SJCRH30 (cell line): ENCODE data around the gene PARD3. TPM values are rescaled to one million over a fixed set of nuclear protein-coding genes. Genes with fewer than 3 reads are reported as not detected.
"Not testable (repeated sequence)": the region's sequence is repeated elsewhere in the genome, so short reads cannot be mapped to it uniquely, and the experiment has no call there.

Experiments used
- DNase-seq, 2 experiments: peaks; one replicate each; pipeline ENCODE4 v3.0.0-alpha.2; 2015 to 2020
- H3K27ac ChIP-seq: fragments of 250-450 bp; sonication (Bioruptor Pico); 2 replicates; pipeline ENCODE4 v1.5.1; 2020; ENCODE audit warnings: mild to moderate bottlenecking, moderate library complexity
- H3K27me3 ChIP-seq: fragments of 250-450 bp; sonication (Bioruptor Pico); 2 replicates; pipeline ENCODE4 v1.5.1; 2020; ENCODE audit warnings: mild to moderate bottlenecking, moderate library complexity
- H3K36me3 ChIP-seq: fragments of 250-450 bp; sonication (Bioruptor Pico); 2 replicates; pipeline ENCODE4 v1.5.1; 2020; ENCODE audit warnings: mild to moderate bottlenecking, moderate library complexity
- H3K4me1 ChIP-seq: fragments of 250-450 bp; sonication (Bioruptor Pico); 2 replicates; pipeline ENCODE4 v1.5.1; 2020; ENCODE audit warnings: mild to moderate bottlenecking, moderate library complexity
- H3K4me3 ChIP-seq: fragments of 250-450 bp; sonication (Bioruptor Pico); 2 replicates; pipeline ENCODE4 v1.5.1; 2020; ENCODE audit warnings: mild to moderate bottlenecking, moderate library complexity
- H3K9me3 ChIP-seq: fragments of 250-450 bp; sonication (Bioruptor Pico); replicated peaks from 2 replicates; pipeline ENCODE4 v1.5.1; 2020; ENCODE audit warnings: mild to moderate bottlenecking, moderate library complexity
- total RNA-seq: library from RNA; depleted of rRNA; stranded (reverse); fragments of >200 nt; shearing (Covaris generic); gene quantifications from 2 replicates; pipeline ENCODE4 v1.2.3, GENCODE V29; 2014

The PARD3 gene
- total RNA-seq, 1 experiment from 2014 or later, result 58.7 TPM

DNA sequence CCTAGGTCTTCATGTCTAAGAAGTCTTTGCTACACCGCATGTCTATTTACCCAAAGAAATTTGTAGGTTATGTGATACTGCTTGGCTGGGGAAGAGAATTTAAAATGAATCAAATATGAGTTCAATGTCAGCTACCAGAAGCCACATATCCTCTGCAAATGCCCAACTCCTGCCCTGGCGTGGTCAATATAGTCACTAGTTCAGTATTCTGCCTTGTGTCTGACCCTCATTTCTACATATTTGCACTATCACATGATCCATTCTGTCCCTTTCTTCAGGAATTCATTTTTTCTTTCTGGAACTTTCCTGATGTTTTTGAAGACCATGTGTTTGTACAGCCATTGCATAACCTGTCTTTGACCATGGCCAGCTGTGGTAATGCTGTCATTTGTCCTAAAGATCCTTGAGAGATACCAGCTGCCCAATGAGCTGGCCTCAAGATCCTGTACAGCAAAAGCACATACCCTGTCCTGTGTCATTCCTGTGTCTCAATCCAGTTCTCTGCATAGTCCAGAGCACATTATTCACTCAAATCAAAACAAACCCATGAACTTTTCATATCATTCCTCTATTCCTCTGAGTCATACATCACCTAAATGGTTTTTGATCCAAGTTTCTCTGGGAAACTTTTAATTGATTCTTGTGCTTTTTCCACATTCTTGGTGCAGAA, 524.5 kb downstream of the PARD3 start:
- Histone ChIP-seq H3K27me3 (no peaks in the 10 kb centered on the region), H3K9me3 (no peaks in the 10 kb centered on the region), H3K4me1 (no peaks in the 10 kb centered on the region), H3K36me3 (no peaks in the 10 kb centered on the region), H3K4me3 (no peak overlapping the region), H3K27ac (no peak overlapping the region)
- DNase-seq, result peak in 1 of 2 experiments; percentile 13

DNA sequence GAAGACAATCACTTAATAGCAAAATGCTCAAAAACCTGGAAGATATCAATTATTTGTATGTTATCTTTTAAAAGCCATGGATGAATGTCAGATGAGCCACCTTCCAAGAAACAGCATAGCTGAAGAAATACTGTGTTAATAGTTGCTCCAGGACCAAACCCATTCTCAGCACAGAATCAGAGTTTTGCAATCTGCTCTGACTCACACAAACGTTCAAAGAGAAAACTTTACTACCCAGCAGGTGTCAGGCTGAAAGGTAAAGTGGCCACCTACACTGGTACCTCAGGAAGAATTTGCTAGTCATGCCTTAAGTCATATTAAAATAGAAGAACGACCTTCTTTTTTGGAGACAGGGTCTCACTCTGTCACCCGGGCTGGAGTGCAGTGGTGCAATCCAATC, 526.5 kb downstream of the PARD3 start:
- Histone ChIP-seq H3K27me3 (no peaks in the 10 kb centered on the region), H3K4me1 (no peaks in the 10 kb centered on the region), H3K4me3 (no peak overlapping the region), H3K36me3 (no peaks in the 10 kb centered on the region), H3K9me3 (no peaks in the 10 kb centered on the region), H3K27ac (no peak overlapping the region)
- DNase-seq, result no peak

DNA sequence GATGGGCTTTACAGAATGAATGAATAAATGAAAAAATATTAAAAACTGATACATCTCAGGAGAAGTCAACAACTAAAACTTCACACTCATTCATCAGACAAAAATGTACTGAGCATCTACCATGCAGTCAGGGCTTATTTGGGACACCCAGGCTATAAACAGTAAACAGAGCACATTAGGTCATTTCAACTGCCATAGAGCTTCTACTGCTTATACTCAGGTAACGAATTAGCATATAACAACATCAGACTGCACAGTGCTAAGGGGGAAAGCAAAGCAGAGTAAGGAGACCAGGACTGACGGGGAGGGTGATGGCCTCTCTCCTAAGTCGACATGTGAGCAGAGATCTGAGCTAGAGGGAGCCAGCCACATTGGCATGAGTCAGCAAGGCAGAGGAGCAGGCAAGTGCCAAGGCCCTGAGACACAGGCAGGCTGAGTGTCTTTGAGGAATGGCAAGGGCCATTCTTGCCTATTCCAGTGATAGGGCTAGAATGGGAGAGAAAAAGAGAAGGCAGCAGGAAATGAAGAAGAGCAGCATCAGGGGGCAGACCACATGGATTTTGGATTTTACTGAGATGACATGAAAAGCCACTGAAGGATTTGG, 528.9 kb downstream of the PARD3 start:
- no peaks in the 10 kb centered on the region for H3K9me3 ChIP-seq
- no peak for DNase-seq
- no peaks in the 10 kb centered on the region for H3K36me3 ChIP-seq
- H3K27ac ChIP-seq, result no peak overlapping the region
- H3K27me3 ChIP-seq, result no peaks in the 10 kb centered on the region
- no peak overlapping the region for H3K4me3 ChIP-seq
- H3K4me1 ChIP-seq, result no peaks in the 10 kb centered on the region

DNA sequence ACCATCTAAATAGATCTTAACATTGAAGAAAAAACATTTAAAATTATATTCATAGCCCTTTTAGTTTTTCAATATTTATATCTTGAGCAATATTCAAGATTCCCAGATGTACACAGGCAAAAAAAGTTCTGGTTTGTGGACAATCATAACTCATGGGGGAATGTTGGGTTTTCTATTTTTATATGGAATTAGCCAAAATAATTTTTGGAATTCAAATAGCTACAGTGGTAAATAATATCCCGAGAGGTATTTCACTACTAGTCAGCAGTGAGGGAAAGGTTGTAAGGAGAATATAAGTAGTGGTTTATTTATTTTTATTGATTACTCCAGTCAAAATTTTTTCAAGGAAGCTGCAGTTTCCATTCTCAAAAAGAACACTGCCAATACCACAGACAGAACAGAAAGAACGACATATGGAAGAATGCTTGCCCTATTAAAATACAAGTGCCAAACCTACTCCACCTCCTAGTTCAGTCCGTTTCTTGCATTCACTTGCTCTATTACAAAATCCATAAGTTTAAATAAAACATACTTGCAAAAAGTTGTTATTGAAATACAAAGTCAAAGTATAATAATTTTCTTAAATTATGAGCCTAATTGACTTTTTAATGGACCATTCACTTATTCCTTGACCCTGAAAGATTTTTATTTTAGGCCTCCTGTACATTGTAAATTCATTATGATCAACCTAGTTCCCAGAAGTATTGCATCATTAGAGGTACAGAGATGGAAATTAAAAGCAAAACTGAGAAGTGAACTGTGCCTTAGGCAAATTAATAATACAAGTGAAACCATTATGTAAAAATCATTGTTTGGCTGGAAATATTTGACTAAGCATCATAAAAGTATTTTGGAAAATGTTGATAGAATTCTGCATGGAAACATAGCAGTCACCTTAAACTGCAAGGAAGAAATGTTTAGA, 533.2 kb downstream of the PARD3 start:
- Histone ChIP-seq H3K9me3 (no peaks in the 10 kb centered on the region), H3K4me1 (no peaks in the 10 kb centered on the region), H3K4me3 (no peak overlapping the region), H3K36me3 (no peaks in the 10 kb centered on the region), H3K27me3 (no peaks in the 10 kb centered on the region), H3K27ac (no peak overlapping the region)
- no peak for DNase-seq

DNA sequence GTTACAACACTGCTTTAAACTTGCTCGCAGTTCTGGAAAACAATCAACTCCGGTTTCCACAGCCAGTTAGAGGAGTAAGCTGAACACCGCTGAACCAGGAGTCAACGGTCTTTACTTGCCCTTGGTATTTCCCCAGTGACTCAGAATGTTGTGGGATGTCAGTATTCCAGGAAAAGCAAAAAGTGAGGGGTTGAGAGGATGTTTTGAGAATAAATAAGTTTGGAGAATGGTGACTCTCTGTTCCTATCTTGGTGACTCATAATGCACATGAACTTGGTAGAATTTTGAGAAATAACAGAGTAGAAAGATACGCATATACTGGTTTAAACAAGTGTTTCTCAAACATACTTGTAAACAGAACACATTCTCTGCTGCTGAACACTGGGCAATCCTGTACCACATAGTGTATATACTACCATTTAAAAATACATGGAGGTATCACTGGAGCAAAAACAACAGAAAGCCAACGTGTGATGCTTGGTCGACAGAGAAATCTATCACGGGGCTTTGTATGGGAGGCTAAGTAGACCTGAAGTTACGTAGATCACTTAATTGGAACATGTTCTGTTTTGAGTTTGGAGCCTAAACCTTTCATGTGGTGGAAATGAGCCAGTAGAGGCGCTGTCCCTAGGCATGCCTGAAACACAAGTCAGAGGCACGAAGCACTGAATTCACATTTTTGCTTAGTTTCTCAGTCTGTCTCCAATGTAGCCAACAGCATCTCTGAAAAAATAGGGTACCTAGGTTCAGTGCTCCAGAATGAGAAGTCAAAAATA, 534.3 kb downstream of the PARD3 start:
- Histone ChIP-seq H3K27me3 (no peaks in the 10 kb centered on the region), H3K4me3 (no peak overlapping the region), H3K9me3 (no peaks in the 10 kb centered on the region), H3K36me3 (no peaks in the 10 kb centered on the region), H3K4me1 (no peaks in the 10 kb centered on the region), H3K27ac (no peak overlapping the region)
- DNase-seq, result no peak

DNA sequence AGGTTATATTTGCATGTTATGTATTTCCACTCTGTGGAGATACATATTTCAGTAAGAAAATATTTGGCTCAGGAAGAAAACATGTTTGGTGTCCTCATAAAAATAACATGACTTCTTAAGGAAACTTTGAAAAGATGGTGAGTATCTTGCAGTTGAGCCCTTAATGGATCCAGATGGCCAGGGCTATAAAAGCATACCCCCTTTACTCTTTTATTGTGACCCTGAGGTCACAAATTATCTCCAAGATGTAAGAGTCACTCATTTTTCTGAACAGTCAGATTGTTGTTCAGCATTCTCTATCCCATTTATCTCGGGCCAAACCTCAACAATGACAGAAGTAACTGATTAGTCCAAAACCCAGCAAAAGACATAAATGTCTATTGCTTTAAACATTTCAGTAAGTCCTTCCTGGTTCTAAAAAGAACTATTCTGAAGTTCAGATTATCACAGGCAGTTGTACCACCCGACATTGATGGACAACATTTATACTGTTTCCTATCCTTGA, 539.4 kb downstream of the PARD3 start:
- no peak for DNase-seq
- H3K4me1 ChIP-seq, result no peaks in the 10 kb centered on the region
- no peak overlapping the region for H3K27ac ChIP-seq
- no peaks in the 10 kb centered on the region for H3K27me3 ChIP-seq
- no peaks in the 10 kb centered on the region for H3K36me3 ChIP-seq
- no peak overlapping the region for H3K4me3 ChIP-seq
- no peaks in the 10 kb centered on the region; the same call in 1 of the 2 replicates for H3K9me3 ChIP-seq

DNA sequence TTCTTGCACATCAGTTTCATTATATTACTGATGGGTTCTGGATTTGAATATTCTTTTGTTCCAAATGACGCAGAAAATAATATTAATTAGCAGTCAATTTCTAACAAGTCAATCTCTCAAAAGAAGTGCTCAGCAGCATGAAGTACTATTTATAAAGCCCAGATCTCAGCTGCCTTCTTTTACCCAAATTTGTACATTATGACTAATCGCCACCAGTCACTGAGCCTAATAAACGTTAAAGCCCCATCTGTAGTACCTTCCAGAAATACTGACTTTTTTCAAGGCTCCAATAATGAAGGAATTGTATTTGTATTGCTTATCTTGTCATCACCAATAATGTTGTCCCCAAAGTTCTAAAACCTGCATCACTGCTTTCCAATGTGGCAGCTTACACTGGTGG, 540.2 kb downstream of the PARD3 start:
- Histone ChIP-seq H3K27me3 (no peaks in the 10 kb centered on the region), H3K9me3 (no peaks in the 10 kb centered on the region; the same call in 1 of the 2 replicates), H3K4me1 (no peaks in the 10 kb centered on the region), H3K4me3 (no peak overlapping the region), H3K27ac (no peak overlapping the region), H3K36me3 (no peaks in the 10 kb centered on the region)
- no peak for DNase-seq

DNA sequence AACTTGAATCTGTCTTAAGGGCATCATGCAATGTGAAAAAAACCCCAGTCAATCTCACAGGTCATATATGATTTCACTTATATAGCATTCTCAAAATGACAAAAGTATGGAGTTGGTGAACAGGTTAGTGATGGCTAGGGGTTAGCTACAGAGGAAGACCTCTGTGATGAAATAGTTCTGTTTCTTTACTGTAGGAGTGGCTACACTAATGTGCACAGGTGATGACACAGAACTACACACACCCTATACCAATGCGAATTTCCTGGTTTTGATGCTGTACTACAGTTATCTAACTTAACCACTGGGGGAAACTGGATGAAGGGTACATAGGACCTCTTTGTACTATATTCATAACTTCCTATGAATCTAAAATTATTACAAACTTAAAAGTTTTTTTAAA, 541.8 kb downstream of the PARD3 start:
- no peak for DNase-seq
- Histone ChIP-seq H3K27ac (no peak overlapping the region), H3K4me1 (no peaks in the 10 kb centered on the region), H3K36me3 (no peaks in the 10 kb centered on the region; the same call in 1 of the 2 replicates), H3K27me3 (no peaks in the 10 kb centered on the region), H3K4me3 (no peak overlapping the region), H3K9me3 (no peaks in the 10 kb centered on the region; the same call in 1 of the 2 replicates)

DNA sequence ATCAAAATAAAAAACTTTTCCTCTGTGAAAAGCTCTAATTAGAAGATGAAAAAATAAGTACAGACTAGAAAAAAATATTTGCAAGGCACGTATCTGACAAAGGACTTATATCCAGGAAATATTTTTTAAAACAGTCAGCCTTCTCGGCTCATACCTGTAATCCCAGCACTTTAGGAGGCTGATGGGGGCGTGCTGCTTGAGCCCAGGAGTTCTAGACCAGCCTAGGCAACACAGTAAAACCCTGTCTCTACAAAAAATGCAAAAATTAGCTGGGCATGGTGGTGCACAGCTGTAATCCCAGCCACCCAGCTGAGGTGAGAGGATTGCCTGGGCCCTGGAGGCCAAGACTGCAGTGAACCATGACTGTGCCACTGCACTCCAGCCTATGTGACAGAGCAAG, 542.8 kb downstream of the PARD3 start:
- no peak for DNase-seq
- no peaks in the 10 kb centered on the region; the same call in 1 of the 2 replicates for H3K36me3 ChIP-seq
- H3K4me3 ChIP-seq, result no peak overlapping the region
- H3K4me1 ChIP-seq, result no peaks in the 10 kb centered on the region
- no peak overlapping the region for H3K27ac ChIP-seq
- no peaks in the 10 kb centered on the region; the same call in 1 of the 2 replicates for H3K9me3 ChIP-seq
- no peaks in the 10 kb centered on the region for H3K27me3 ChIP-seq

DNA sequence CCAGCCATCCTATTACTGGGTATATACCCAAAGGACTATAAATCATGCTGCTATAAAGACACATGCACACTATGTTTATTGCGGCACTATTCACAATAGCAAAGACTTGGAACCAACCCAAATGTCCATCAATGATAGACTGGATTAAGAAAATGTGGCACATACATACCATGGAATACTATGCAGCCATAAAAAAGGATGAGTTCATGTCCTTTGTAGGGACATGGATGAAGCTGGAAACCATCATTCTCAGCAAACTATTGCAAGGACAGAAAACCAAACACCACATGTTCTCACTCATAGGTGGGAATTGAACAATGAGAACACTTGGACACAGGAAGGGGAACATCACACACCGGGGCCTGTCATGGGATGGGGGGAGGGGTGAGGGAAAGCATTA, 546.7 kb downstream of the PARD3 start:
- H3K27me3 ChIP-seq, H3K9me3 ChIP-seq, H3K36me3 ChIP-seq, H3K4me1 ChIP-seq, DNase-seq, H3K27ac ChIP-seq, H3K4me3 ChIP-seq: not testable (repeated sequence)

DNA sequence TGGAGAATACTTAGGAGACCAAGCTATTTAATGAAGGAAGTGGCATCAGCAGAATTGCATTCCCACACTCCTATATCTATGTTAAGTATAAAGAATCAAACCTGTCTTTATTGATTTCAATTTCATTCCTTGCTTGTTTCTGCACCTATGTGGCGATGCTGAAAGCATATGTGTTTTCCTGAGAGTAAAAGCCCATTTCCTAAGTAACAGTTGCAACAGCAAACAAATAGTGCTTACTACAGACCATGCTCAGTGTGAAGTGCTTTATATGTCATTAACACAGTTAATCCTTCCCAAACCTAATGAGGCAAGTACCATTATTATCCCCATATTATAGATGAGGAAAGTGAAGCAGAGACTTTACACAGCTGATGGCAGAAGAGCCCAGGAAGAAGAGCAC, 552.1 kb downstream of the PARD3 start:
- Histone ChIP-seq H3K4me3 (no peak overlapping the region), H3K4me1 (no peaks in the 10 kb centered on the region), H3K9me3 (no peaks in the 10 kb centered on the region), H3K27me3 (no peaks in the 10 kb centered on the region), H3K36me3 (no peaks in the 10 kb centered on the region), H3K27ac (no peak overlapping the region)
- DNase-seq, result no peak

DNA sequence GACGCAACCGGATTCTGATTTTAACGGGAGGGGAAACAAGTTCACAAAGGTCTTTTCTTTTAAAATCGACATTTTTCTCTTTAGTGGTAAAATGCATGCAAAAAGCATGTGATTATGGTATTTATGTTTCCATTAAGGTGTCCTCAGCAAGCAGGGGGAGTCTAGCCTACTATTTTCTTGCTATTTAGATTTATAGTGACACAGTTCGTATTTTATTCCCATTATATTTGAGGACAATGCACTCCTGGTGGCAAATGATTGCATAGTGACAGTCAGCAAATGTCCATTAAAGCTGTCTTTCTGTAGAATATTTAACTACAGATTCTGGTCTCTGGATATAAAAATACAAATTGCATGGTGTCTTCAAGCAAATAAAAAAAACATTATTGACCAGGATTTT, 554.2 kb downstream of the PARD3 start:
- H3K36me3 ChIP-seq, result no peaks in the 10 kb centered on the region
- H3K4me3 ChIP-seq, result no peak overlapping the region
- H3K9me3 ChIP-seq, result no peaks in the 10 kb centered on the region
- no peak overlapping the region for H3K27ac ChIP-seq
- DNase-seq, result no peak
- H3K27me3 ChIP-seq, result no peaks in the 10 kb centered on the region
- no peaks in the 10 kb centered on the region for H3K4me1 ChIP-seq

DNA sequence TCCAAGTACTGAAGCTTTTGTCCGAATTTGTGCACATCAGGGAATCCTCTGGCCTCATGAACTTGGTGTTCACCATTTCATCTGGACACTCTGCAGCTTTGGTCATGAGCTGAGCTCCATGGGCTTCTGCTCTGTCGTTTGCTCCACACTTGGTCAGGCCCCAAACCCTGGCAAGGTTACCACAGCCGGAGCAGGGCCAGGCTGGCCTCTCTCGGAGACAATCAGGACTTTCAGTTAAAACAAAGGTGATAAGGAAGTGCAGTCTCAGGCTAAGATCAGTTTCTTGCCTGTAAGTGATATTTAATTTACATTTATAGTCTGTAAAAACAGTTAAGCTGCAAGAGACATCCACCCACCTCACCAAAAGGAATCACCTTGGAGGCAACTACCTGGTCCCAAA, 558.9 kb downstream of the PARD3 start:
- H3K9me3 ChIP-seq, result no peaks in the 10 kb centered on the region
- H3K4me1 ChIP-seq, result peaks cover 15% of the 10 kb centered on the region
- no peaks in the 10 kb centered on the region for H3K27me3 ChIP-seq
- no peak for DNase-seq
- H3K4me3 ChIP-seq, result no peak overlapping the region
- H3K36me3 ChIP-seq, result no peaks in the 10 kb centered on the region
- no peak overlapping the region for H3K27ac ChIP-seq

DNA sequence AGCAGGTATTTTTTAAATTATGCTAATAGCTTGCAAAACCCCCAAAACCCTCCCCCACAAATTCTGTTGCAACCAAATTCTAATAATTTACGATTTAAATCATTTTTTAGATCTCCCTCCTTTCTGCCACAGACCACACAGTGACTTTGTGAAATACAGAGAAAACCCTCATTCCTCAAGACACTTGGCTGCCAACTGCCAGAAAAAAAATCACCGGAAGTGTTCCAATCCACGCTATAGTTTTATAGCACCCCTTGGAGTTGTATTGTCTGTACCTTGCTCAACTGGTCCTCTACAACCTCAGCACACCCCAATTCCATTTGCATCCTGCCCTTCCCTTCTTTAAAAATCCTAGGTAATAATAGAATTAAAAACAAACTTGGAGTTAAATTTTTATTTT, 560.1 kb downstream of the PARD3 start:
- no peak for DNase-seq
- H3K27me3 ChIP-seq, result no peaks in the 10 kb centered on the region

More for the DNA sequence above, 560.1 kb downstream of the PARD3 start:
- Histone ChIP-seq H3K4me3 (no peak overlapping the region), H3K4me1 (peaks cover 15% of the 10 kb centered on the region), H3K9me3 (no peaks in the 10 kb centered on the region), H3K36me3 (no peaks in the 10 kb centered on the region), H3K27ac (no peak overlapping the region)
